GM18517 (cell line): ENCODE data around the gene POGZ.

ENCODE experiments used
- ATAC-seq: cut with Tn5 transposase; IDR thresholded peaks from one replicate; pipeline ENCODE4 v1.9.1; 2021; ENCODE audit warnings: mild to moderate bottlenecking, moderate library complexity; ENCODE audit not compliant: unreplicated experiment

POGZ gene

DNA sequence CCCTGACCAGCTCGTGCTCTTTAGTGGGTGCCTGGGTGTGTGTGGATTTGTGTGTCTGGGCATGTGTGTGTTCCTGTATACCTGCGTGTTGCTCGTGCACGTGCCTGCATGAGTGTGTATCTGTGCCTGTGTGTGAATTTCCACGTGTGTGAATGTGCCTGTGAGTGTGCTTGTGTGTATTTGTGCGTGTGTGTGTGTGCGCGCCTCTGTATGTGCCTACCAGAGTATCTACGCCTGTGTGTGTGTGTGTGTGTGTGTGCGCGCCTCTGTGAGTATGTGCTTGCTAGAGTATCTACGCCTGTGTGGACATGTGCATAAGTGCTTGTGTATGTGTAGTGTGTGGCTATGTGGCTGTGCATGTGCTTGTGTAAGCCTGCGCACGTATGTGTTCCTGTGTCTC lies 86.1 kb downstream of the POGZ start:
- ATAC-seq, result no peak

GRCh38 chr1:151372058-151372934 lies 87.0 kb downstream of the POGZ start, which contains the start of gene SELENBP1:
Gene SELENBP1 (minus strand): TSS chr1:151372705. CDS start chr1:151372641, 64 bp downstream.
- no peak for ATAC-seq

- no peak for ATAC-seq
Measured at GRCh38 chr1:151371370-151372057, 87.8 kb downstream of the POGZ start.

- no peak for ATAC-seq
Measured at GRCh38 chr1:151370211-151370911, 88.9 kb downstream of the POGZ start.

- ATAC-seq, result no peak
Measured at GRCh38 chr1:151369621-151370048, 89.7 kb downstream of the POGZ start.

GRCh38 chr1:151369302-151369610 lies 90.0 kb downstream of the POGZ start:
- no peak for ATAC-seq

GRCh38 chr1:151368393-151369301 lies 90.6 kb downstream of the POGZ start:
- ATAC-seq, result no peak

GRCh38 chr1:151367658-151368392 lies 91.5 kb downstream of the POGZ start:
- no peak for ATAC-seq

DNA sequence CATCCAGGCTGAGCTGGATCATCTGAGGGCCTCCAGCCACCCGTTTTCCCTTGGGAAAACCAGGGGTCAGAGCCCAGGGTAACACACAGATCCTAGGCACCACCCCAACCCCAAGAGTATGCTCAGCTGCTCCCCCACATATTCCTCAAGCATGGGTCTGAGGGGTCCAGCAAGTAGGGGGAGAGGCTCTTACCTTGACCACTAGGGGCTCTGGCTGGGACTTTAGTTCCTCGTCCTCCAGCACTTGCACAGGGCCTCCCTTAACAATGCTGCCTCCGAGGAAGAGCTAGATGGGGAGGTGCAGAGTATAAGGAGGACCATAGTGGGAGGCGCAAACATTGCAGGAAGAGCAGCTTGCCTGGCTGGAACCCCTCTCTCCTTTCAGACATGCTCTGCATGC lies 94.3 kb downstream of the POGZ start:
- ATAC-seq, result no peak

GRCh38 chr1:151362308-151363155 lies 96.8 kb downstream of the POGZ start:
- ATAC-seq, result no peak

DNA sequence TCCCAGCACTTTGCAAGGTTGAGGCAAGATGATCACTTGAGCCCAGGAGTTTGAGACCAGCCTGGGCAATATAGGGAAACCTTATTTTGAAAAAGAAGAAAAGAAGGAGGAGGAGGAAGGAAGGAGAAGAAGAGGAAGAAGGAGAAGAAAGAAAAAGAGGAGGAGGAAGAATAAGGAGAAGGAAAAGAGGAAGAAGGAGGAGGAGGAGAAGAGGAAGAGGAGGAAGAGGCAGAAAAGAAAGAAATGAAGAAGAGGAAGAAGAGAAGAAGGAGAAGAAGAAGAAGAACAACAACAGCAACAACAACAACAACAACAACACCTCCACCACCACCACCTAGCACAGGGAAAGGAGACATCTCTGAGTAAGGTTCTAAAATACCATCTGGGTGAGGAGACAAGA lies 97.4 kb downstream of the POGZ start:
- no peak for ATAC-seq

DNA sequence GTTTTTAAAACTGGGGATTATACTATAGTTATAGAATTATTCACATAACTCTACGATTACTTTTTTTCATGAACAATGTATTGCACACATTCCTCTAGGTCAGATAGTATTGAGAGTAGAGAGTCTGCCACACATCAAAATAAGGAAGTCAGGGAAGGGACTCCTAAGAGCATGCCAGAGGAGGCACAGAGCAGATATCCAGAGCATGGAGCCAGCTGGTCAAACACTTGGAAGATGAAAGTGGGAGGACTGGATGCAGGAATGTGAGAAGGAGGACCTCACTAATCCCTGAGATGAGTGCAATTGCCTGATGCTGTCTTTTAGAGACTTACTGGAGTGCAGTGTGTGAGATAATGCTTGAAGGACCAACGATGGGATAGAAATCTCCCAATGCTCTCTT lies 102.6 kb downstream of the POGZ start:
- no peak for ATAC-seq
